ENCODE measurements around the gene KCNC1.

GRCh38 chr11:17775035-17775348 is 40.4 kb downstream of the KCNC1 start:
- TF ChIP-seq CTCF (conservative IDR thresholded peaks at IDR 0.05; ENCODE audit: low read depth, low read length) (no peak), POLR2A (IDR thresholded peaks at IDR 0.05; ENCODE audit: low read depth, low read length) (no peak)
